Kidney epithelial cell (primary cell): Measurements from ENCODE around the gene IGFBP4. TPM values are rescaled to one million over a fixed set of nuclear protein-coding genes. Genes with fewer than 3 reads are reported as not detected.

Source experiments
- DNase-seq: peaks from one replicate; pipeline ENCODE4 v3.0.0-alpha.2; 2010; ENCODE audit warnings: low read depth
- H3K27me3 ChIP-seq: 2 replicates; pipeline ENCODE4 v1.6.0; 2011; ENCODE audit warnings: low read length; ENCODE audit not compliant: control insufficient read depth, insufficient read depth
- H3K36me3 ChIP-seq: 2 replicates; pipeline ENCODE4 v1.5.1; 2011; ENCODE audit warnings: low read length; ENCODE audit not compliant: control insufficient read depth, insufficient read depth
- H3K4me3 ChIP-seq: 2 replicates; pipeline ENCODE4 v1.5.1; 2011; ENCODE audit warnings: low read depth, mild to moderate bottlenecking, control low read depth, low read length
- total RNA-seq: library from RNA; depleted of rRNA; stranded (reverse); fragments of >200 nt; gene quantifications from 2 replicates; pipeline ENCODE4 v1.2.3, GENCODE V29; 2015
- TF ChIP-seq, protein P1 (sequence below): IDR thresholded peaks from 2 replicates; pipeline ENCODE4 v1.5.1; 2011; ENCODE audit warnings: mild to moderate bottlenecking, moderate library complexity, low read length, control low read depth, inconsistent platforms; ENCODE audit not compliant: insufficient read depth, poor library complexity, severe bottlenecking

The IGFBP4 gene
- total RNA-seq, 1 donor from 2014 or later = 53.6 TPM

DNA sequence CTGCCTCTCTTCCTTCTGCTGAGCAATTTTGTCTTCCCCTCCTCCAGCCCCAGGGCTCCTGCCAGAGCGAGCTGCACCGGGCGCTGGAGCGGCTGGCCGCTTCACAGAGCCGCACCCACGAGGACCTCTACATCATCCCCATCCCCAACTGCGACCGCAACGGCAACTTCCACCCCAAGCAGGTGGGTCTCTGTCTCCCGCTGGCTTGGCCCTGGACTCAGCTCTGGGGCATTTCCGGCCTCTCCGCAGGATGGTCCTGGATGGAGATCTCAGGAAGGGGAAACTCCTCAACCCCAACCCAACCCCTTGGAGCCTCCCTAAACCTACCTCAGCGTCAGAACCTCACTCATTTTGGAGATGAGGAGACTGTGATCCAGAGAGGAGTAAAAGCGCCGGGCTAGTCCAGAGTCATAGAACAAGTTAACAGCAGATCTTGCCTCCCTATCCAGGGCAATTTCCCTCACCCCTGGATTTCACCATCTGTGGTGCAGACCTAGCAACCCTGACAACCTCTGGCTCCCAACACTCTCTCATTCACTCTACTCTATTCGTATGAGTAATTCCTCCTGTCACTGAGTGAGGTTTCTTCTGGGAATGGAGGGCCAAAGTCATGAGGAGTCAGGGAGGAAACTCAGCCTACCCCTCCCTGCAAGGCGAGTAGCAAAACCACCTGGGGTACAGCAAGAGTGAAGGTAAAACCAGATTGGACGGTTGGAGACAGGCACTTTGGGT, 10.8 kb downstream of the IGFBP4 start:
- no peak for DNase-seq
- peaks cover 9% of the 10 kb centered on the region for H3K36me3 ChIP-seq
- TF ChIP-seq, protein P1, sequence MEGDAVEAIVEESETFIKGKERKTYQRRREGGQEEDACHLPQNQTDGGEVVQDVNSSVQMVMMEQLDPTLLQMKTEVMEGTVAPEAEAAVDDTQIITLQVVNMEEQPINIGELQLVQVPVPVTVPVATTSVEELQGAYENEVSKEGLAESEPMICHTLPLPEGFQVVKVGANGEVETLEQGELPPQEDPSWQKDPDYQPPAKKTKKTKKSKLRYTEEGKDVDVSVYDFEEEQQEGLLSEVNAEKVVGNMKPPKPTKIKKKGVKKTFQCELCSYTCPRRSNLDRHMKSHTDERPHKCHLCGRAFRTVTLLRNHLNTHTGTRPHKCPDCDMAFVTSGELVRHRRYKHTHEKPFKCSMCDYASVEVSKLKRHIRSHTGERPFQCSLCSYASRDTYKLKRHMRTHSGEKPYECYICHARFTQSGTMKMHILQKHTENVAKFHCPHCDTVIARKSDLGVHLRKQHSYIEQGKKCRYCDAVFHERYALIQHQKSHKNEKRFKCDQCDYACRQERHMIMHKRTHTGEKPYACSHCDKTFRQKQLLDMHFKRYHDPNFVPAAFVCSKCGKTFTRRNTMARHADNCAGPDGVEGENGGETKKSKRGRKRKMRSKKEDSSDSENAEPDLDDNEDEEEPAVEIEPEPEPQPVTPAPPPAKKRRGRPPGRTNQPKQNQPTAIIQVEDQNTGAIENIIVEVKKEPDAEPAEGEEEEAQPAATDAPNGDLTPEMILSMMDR = no peak

DNA sequence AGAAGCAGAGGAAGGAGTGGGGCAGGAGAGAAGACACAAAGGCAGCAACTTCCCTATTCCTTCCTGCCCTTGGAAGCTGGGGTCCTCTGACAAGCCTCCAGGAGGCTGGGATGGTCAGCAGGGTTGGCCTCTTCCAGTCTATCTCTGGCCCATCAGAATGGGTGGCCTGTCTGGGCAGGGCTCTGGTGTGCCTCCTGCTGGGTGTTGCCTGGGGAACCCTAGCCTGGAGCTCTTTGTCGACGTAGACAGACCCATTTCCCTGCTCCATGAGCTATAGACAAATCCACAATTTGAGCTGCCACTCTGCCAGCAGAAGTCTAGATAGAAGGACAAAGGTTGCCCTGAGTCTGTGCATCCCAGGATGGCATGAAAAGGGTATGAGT, 11.4 kb downstream of the IGFBP4 start:
- H3K4me3 ChIP-seq = no peak overlapping the region
- DNase-seq = no peak
- no peaks in the 10 kb centered on the region for H3K27me3 ChIP-seq
- peaks cover 9% of the 10 kb centered on the region for H3K36me3 ChIP-seq
- TF ChIP-seq, protein P1 = no peak

More for the DNA sequence above, 10.8 kb downstream of the IGFBP4 start:
- H3K4me3 ChIP-seq = no peak overlapping the region
- no peaks in the 10 kb centered on the region for H3K27me3 ChIP-seq

DNA sequence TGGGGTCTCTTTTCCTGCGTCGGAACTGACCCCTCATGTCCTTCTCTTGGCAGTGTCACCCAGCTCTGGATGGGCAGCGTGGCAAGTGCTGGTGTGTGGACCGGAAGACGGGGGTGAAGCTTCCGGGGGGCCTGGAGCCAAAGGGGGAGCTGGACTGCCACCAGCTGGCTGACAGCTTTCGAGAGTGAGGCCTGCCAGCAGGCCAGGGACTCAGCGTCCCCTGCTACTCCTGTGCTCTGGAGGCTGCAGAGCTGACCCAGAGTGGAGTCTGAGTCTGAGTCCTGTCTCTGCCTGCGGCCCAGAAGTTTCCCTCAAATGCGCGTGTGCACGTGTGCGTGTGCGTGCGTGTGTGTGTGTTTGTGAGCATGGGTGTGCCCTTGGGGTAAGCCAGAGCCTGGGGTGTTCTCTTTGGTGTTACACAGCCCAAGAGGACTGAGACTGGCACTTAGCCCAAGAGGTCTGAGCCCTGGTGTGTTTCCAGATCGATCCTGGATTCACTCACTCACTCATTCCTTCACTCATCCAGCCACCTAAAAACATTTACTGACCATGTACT, 13.2 kb downstream of the IGFBP4 start:
- Histone ChIP-seq H3K27me3 (no peaks in the 10 kb centered on the region), H3K4me3 (no peak overlapping the region), H3K36me3 (peaks cover 9% of the 10 kb centered on the region)
- TF ChIP-seq, protein P1 = no peak
- DNase-seq = no peak

DNA sequence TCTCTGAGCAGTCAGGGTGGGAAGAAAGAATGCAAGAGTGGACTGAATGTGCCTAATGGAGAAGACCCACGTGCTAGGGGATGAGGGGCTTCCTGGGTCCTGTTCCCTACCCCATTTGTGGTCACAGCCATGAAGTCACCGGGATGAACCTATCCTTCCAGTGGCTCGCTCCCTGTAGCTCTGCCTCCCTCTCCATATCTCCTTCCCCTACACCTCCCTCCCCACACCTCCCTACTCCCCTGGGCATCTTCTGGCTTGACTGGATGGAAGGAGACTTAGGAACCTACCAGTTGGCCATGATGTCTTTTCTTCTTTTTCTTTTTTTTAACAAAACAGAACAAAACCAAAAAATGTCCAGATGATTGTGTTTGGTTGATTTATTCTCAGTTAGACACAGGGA, 14.1 kb downstream of the IGFBP4 start:
- TF ChIP-seq, protein P1 = no peak
- DNase-seq = no peak
- no peak overlapping the region for H3K4me3 ChIP-seq
- H3K27me3 ChIP-seq = no peaks in the 10 kb centered on the region
- peaks cover 9% of the 10 kb centered on the region for H3K36me3 ChIP-seq

DNA sequence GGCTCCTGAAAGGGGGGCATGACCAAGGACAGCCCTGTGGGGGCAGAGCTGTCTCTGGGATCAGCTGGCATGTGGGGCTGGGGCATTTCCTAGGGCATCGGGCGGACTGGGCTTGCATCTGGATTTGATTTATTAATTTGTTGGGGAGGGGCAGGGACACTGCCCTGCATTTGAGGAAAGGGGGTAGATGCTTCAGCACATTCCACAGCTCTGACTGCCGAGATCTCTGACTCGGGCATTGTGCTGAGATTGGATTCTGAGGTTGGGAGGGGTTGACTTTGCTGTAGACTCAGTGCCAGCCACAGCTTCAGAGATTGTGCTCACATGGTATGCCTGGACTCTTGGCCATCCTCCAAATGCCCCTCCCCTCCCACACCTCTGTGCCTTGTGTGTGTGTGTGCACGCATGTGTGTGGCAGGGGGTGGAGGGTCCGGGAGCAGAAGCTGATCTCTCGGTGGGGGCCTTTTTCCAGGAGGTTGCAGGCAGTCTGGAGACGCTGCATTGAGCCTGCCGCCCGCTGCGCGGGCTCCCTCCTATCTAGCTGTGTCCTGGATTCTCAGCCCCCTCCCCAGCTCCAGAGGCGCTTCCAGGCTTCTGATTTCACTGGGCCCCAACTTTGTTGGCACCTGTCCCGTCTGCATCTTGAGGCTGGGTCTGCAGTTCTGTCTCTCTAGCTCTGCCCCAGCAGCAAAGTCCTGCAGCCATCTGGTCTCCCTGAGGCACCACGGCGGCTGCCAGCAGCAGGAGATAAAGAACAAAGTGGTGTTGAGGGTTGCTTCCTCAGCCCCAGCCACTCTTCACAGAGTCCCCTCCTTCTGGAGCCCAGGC, 14.9 kb downstream of the IGFBP4 start:
- H3K27me3 ChIP-seq = no peaks in the 10 kb centered on the region
- no peak overlapping the region for H3K4me3 ChIP-seq
- peak; percentile 42 for DNase-seq
- TF ChIP-seq, protein P1 = no peak
- H3K36me3 ChIP-seq = peaks cover 7% of the 10 kb centered on the region
